C1 segment of cervical spinal cord (tissue), 14 donors: ENCODE measurements around the gene PUS1.
"Not testable (repeated sequence)": the region's sequence is repeated elsewhere in the genome, so short reads cannot be mapped to it uniquely, and the experiment has no call there.

Experiments
- DNase-seq, 14 donors: peaks; one replicate each; lab custom pipeline; 2025; lab: John Stamatoyannopoulos, UW

PUS1 gene

DNA sequence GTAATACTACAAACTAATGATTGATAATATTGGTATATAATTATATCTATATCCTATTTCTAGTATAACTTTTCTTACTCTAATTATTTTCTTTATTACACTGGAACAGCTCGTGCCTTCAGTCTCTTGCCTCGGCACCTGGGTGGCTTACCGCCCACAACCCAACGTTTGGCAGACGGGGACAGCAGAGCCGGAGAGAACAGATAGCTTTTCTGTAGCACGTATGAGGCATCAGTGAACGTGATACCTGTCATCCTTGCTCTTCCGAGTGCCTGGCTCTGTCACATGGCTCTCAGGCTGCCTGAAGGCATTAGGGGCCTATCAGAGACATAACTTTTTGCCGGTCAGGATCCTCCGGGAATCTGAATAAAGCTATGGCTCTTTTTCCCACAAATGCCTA, 5.5 kb downstream of the PUS1 start:
- DNase-seq = no peak

DNA sequence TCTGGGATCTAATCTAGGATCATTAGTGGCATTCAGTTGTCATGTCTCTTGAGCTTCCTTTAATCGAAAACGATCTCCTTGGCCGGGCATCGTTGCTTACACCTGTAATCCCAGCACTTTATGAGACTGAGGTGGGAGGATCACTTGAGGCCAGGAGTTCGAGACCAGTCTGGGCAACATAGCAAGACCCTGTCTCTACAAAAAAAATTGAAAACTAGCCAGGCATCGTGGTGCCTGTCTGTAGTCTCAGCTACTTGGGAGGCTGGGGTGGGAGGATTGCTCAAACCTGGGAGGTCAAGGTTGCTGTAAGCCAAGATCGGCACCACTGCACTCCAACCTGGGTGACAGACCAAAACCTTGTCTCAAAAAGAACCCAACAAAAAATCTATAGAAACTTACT, 9.0 kb downstream of the PUS1 start:
- no peak for DNase-seq

DNA sequence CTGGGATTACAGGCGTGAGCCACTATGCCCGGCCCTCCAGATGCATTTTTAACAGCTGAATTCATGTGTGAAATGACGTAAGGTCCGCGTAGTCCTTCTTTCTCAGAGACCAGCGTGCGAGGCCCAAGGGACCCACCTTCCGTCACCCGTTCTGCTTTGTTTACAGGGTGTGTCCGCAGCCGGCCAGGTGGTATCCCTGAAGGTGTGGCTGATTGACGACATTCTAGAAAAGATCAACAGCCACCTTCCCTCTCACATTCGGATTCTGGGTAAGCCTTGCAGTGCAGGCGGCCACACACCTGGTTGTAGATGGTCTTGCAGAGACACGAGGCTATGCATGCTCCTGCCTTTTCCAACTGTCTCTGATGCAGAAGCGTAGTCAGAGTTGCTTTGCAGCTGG, 9.9 kb downstream of the PUS1 start:
- no peak for DNase-seq

DNA sequence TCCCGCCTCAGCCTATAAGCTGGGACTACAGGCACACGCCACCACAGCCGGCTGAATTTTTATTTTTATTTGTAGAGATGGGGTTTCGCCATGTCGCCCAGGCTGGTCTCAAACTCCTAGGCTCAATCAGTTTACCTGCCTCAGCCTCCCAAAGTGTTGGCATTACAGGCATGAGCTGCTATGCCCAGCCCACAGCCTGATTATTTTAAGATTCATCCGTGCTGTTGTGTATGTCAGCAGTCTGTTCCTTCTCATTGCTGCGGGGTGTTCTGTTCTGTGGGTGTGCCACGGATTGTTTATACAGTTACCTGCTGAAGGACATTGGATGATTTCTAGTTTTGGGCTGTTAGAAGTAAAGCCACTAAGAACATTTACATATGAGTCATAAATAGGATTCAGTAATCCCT, 11.1 kb downstream of the PUS1 start:
- DNase-seq = no peak

DNA sequence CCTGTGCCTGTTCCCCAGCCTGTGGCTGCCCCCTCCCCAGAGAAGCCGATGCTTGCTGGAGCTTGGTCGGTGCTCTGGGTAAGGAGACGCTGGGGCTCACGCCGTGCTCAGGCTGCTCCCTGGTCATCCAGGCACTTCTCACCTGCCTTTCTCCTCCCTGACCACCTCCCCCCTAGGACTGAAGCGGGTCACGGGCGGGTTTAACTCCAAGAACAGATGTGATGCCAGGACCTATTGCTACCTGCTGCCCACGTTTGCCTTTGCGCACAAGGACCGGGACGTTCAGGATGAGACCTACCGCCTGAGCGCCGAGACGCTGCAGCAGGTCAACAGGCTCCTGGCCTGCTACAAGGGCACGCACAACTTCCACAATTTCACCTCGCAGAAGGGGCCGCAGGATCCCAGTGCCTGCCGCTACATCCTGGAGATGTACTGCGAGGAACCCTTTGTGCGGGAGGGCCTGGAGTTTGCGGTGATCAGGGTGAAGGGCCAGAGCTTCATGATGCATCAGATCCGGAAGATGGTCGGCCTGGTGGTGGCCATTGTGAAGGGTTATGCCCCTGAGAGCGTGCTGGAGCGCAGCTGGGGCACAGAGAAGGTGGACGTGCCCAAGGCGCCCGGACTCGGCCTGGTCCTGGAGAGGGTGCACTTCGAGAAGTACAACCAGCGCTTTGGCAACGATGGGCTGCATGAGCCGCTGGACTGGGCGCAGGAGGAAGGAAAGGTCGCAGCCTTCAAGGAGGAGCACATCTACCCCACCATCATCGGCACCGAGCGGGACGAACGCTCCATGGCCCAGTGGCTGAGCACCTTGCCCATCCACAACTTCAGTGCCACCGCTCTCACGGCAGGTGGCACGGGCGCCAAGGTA, 12.3 kb downstream of the PUS1 start:
- no peak for DNase-seq

DNA sequence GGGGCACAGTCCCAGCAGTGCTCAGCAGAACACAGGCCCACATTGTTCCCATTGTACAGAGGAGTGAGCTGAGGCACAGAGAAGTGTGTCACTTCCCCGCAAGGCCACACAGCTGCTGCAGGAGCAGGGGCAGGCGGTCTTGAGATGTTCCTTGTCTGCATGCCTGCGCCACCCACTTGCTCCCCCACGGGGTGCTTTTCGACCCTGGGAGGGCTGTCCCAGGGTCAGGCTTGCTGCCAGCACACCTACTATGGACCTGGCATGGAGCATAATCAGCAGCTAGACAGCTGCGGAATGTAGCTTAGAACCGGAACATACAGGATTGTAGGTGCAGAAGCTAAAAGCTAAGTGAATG, 12.9 kb downstream of the PUS1 start:
- DNase-seq = no peak

DNA sequence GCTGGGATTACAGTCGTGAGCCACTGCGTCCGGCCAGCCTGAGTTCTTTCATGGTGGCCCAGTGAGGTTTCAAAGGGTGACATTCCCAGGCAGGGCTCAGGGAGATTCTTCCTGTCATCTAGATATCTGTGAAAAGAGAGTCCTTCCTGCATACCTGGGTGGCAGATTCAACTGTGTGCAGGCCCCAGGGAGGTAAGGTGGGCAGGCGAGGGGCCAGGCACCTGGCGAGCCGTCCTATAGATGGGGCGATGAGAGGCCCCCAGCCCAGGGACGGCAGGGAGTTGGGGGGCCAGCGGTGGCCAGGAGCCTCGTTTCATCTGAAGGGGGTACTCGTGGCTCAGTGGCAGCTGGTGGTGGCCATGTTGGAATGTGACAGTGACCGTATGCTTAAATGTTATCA, 13.6 kb downstream of the PUS1 start:
- no peak for DNase-seq

DNA sequence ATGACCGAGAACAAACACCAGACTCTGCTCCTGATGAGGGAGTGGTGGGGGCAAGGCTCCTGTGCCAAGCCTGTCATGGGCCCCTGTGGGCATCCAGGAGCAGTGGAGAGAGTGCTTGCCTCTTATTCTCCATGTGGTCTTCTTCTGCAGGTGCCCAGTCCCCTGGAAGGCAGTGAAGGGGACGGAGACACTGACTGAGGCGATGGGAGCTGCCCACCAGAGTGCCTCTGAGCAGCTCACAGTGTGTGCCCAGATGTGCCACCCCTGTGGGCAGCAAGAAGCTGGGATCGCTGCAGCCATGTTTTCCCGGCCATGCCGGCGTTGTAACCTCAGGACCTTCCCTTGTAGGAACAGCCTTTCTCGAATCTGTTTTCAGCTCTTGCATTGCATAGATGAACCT, 14.3 kb downstream of the PUS1 start:
- DNase-seq = no peak

DNA sequence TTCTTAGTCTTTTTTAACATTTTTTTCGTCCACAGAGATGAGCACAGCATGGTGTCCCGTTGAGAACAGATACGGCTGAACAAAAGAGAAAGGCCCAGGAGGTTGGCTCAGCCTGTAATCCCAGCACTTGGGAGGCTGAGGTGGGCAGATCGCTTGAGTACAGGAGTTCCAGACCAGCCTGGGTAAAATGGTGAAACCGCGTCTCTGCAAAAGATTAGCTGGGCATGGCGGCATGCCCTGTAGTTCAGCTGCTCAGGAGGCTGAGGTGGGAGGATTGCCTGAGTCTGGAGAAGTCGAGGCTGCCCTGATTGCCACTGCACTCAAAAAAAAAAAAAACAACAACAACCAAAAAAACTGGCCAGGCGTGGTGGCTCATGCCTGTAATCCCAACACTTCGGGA, 14.8 kb downstream of the PUS1 start:
- no peak for DNase-seq

DNA sequence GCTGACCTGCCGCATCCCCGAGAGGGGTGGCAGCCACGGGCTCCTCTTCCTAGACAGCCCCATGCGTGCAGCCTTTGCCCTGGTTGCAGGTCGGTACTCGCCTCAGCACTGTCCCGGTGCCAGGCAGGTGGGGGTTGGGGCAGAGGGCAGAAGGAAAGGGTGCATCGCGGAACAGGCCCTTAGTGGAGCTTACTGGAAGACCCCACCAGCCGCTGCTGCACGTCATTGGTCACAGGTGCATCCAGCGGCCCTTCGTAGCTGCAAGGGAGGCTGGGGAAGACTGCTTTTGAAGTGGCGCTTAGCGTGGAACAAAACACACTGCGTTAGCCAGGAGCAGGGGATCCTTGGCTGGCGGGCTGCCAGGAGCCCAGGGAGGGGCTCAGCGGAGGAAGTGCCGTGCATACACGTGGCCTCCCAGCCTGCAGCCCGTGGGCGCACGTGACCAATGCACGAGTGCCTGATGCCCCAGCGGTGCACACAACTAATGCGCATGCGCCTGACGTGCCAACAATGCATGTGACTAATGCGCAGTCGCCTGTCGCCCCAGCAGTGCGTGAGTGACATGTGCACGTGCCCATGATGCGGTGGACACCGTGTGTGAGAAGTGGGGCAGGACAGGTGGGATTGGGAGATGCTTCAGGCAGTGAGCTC, 15.7 kb downstream of the PUS1 start:
- DNase-seq = no peak

DNA sequence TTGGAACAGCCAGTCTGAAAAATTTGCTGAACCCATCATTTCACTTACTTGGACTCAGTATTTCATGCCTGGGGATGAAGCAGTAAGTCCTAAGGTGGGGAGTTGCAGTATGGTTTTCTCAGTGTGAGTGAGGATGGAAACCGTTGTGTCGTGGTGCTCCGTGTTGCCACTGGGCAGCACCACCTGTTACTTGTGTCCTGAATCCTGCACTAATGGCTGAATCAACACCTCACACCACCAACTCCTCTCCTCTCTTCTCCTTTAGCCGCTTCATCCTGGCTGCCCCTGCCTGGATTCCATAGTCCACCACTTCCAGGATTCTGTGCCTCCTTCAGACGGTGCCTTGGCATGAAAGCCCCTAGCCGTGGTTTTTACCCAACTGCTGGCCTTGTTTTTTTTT, 17.7 kb downstream of the PUS1 start:
- DNase-seq = no peak

DNA sequence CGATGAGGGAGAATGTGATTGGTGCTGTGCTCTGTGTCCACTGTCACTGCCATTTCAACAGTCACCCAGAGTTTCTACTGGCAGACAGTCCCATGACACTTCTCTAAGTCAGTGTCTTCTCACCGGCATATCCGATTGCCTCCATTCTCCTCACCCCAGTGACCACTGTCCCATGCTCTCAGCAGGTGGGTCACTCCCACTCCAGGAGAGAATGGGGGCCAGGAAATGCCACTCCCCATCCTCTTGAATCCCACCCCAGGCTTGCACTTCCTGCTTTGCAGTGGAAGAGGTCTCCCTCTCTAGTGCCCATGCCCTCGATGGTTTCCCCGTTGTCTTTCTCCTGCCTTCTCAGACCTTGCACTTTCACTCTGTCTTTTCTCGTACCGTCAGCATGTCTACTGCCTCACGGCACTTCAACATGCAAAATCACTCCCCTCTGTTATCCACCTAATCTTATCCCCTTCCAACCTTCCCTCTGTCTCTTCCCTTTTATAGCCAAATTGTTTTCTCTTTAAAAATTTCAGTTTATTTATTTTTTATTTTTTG, 18.5 kb downstream of the PUS1 start:
- DNase-seq = no peak

DNA sequence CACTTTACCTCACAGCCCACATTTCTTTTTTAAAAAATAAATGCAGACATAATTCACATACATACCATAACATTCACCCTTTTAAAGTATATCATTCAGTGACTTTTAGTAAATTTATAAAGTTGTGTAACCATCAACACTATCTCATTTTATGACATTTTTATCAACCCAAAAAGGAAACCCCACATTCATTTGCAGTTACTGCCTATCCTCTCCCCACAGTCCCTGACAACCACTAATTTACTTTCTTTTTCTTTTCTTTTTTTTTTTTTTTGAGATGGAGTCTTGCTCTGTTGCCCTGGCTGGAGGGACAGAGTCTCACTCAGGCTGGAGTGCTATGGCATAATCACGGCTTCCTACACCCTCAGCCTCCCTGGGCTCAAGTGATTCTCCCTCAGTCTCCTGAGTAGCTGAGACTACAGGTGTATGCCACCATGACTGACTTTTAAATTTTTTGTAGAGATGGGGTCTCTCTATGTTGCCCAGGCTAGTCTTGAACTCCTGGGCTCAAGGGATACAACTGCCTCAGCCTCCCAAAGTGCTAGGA, 19.2 kb downstream of the PUS1 start:
- DNase-seq = no peak

DNA sequence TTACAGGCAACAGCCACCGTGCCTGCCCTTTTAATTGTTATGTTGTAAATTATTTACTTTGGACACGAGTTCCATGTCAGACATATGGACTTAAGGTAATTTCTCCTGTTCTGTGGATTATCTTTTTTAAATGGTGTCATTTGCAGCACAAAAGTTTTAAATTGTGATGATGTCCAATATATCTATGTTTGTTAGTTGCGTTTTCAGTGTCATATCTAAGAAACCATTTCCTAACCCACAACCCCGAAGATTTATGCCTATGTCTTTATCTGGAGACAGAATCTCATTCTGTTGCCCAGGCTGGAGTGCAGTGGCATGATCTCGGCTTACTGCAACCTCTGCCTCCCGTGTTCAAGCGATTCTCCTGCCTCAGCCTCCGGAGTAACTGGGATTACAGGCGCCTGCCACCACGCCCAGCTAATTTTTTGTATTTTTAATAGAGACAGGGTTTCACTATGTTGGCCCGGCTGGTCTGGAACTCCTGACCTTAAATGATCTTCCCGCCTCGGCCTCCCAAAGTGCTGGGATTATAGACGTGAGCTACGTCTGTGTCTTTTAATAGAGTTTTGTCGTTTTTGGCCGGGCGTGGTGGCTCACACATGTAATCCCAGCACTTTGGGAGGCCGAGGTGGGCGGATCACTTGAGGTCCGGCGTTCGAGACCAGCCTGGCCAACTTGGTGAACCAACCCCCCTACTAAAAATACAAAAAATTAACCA, 19.8 kb downstream of the PUS1 start:
- DNase-seq = not testable (repeated sequence)

DNA sequence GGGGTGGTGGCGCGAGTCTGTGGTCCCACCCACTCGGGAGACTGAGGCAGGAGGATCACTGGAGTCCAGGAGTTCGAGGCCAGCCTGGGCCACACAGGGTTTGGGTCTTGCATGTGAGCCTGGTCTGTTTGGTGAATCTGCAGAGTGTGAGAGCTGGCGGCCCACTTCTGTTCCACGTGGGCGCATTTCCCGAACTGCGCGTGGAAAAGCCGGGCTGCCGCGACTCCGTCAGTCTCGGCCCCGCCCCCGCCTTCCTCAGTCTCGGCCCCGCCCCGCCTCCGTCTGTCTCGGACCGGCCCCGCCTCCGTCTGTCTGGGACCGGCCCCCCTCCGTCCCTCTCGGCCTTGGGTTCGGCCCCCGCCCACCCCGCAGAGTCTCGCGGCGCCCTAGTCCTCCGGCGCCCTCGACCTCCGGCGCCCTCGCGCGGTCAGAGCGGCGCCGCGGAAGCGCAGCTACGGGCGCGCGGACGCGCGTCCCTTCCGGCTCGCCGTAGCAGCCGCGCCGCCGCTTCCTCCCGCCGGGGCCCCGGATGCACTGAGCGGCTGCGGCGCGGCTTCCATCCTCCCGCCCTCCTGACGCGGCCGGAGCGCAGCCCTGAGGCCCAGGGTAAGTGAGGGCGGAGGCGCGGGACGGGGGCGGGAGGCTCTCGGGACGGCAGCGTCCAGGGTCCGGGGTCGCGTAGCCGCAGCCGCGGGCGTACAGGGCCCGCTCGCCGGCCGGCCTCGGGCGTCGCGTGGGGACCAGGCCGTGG, 20.5 kb downstream of the PUS1 start, which contains the start of gene EP400:
Gene EP400 (plus strand): TSS at position 512 of the 751 bp plus-strand sequence. CDS start 10,678 bp downstream, outside the sequence.
- DNase-seq = peak; percentile 40 to 92 (median 80)

DNA sequence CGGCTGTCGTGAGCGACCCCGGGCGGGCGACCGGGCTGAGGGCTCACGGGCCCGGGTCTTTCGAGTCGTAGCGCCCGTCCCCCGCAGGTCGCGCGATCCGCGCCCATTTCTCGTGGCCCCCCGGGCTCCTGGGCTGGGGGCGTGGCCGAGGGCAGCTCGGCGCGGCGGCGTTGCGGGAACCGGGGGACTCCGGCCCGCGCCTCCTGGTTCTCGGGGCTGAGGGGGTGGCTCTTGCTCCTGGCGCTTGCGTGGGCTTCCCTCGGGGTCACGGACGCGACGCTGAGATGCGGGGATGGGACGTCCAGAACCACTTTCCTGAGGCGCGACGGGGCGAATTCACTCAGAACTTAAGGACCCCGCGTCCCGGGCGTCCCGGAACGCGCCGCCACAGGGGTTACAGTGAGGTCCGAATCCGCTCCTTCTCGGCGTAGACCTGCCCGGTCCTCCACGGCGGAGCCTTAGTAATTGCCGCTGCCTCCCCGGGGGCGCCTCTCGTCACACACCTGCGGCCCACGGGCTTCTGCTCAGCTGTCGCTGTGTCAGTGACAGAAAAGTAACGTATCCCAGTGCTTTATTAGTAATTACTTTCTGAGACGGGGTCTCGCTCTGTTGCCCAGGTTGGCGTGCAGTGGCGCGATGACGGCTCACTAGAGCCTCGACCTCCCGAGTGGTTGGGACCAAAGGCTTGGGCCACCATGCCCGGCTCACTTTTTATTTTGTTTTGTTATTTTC, 21.3 kb downstream of the PUS1 start:
- peak in 1 of 14 donors; percentile 64 for DNase-seq

DNA sequence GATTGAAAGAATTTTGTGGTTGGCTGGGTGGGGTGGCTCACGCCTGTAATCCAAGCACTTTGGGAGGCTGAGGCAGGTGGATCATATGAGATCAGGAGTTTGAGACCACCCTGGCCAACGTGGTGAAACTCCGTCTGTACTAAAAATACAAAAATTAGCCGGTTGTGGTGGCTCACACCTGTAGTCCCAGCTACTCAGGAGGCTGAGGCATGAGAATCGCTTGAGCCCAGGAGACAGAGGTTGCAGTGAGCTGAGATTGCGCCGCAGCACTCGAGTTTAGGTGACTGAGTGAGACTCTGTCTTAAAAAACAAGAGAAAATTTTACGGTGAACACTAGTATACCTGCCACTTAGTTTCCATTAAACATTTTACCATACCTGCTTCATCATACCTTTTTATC, 24.7 kb downstream of the PUS1 start:
- not testable (repeated sequence) for DNase-seq

DNA sequence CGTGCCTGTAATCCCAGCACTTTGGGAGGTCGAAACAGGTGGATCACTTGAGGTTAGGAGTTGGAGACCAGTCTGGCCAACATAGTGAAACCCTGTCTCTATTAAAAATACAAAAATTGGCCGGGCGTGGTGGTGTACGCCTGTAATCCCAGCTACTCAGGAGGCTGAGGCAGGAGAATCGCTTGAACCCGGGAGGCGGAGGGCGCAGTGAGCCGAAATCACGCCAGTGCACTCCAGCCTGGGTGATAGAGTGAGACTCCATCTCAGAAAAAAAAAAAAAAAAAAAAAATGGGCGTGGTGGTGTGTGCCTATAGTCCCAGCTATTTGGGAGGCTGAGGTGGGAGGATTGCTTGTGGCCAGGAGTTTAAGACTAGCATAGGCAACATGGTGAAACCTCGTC, 25.4 kb downstream of the PUS1 start:
- DNase-seq = not testable (repeated sequence)

DNA sequence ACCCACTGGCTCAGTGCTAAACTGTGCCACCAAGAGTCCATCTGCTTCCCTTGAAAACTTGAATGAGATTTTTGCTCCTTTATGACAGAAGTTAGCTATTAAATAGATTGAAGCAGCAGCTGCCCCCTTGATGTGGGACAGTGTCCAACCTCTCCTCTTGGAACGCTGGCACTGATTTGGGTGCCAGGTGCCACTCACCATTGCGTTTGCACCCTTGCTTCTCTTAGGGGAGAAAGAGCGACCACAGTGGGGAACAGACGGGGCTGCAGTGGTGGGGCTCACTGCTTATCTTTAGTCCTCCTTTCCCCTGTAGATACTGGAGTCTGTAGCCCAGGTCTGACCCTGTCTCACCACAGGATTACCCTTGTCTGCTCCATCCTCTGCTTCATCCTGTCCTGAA, 30.0 kb downstream of the PUS1 start:
- no peak for DNase-seq
